Glomerular visceral epithelial cell (primary cell): ENCODE measurements around the gene PRKN.
"Not testable (repeated sequence)": the region's sequence is repeated elsewhere in the genome, so short reads cannot be mapped to it uniquely, and the experiment has no call there.

ENCODE experiments used
- DNase-seq: peaks from one replicate; pipeline ENCODE4 v3.0.0-alpha.2; 2016; ENCODE audit errors: extremely low spot score

The PRKN gene

DNA sequence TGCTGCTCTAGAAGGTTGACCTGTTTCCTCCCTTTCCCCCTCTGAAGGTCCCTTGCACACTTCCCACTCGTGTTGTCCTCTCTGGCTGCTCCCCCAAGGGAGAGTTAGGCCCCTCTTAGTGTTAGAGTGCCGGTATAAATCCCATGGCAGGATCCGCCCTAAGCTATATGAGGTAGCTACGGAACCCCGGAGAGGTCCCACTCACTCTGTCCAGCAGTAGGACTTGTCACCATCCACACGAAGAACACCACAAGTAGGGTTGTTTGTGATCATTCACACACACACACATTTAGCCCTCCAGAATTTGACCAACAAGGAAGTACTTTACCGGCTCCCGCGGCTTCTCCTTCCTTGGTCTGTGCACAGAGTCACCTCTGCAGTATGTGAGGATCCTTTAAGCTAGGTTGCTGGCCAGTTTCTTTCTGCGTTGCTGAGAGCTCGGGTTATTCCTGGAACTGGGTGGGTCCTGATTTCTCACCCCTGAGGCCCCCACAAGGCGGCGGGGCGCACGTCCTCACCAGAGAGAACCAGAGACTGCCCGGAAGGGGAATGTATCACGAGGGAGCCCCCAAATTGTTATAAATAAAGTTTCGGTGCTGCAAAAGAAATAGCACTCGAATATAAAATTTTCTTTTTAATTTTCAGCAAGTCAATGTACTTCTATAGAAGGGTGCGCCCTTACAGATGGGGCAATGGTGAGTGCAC, 1412.9 kb downstream of the PRKN start:
- DNase-seq: not testable (repeated sequence)

DNA sequence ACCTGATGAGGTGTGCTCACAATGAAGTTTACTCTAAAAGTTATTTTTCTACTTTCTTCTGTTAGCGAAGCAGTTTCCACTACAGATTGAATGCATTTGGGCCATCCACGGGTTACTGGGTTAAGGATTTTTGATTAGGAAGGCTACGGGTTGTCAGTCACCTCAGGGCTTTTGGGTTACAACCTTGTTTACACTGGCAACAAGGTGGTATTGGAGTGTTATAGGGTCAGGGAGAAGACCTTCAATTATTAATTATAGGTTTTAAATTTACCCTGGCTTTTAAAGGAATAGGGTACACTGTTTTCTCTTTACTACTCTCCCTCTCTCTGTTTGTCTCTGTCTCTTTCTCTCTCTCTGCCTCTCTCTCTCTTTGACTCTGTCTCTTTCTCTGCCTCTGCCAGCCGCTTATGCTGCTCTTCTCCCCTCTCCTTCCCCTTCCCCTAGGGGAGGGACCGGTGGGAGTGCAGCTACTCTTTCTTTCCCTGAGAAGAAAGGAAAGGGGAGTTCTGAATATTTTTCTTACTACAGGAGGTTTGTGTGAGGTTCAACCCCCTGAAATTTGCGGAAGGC, 1413.5 kb downstream of the PRKN start:
- DNase-seq: no peak

DNA sequence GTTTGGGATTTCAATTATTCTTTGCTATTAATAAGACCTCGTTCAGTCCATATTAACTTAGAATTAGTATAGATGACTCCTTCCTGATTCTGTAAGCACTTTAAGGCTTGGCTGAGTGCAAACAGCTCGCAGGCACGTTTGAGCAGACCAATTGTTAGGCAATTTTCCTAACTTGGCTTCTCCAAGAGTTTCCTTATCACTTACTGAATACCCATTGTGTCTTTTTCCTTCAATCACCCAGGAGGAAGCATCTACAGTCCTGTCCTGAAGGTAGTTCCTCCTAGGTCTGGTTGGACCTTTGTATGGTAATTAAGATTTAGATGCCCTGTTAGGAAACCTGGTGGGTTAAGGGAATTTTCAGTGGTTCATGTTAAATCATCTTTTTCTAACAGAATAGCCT, 1414.1 kb downstream of the PRKN start:
- not testable (repeated sequence) for DNase-seq

DNA sequence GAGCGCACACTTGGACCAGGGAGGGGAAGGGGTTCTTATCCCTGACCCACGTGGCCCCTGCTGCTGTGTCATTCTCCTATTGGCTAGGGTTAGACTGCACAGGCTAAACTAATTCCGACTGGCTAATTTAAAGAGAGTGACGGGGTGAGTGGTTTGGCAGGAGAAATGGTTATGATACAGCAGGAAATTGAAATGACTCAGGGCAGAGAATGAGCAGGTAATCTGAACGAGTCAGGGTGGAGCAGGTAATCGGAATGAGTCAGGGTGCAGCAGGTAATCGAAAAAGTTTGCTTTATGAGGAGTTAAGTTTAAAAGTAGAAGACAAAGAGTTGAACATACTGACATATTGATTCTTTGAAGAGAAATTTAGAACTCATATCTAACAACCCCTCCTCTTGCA, 1417.8 kb downstream of the PRKN start:
- not testable (repeated sequence) for DNase-seq

DNA sequence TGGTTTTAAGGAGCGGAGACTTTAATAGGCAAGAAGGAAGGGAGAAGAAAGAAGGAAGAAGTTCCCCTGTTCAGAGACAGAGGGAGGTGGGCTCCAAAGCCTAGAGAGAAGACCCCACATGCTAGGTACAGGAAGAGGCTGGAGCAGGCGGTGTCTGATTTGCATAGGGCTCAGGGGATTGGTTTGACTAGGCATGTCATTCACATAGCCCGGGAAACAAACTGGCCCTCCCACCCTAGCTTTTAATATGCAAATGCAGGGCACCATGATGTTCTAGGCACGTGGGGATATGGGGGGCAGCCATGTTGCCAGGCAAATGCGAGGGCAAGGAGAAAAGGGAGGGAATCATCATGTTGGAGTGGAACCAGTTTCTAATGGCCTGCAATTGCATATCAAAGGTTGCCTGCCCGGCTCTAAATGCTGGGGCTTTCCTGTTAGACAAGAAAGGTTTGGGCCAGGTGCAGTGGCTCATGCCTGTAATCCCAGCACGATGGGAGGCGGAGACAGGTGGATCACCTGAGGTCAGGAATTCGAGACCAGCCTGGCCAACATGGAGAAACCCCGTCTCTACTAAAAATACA, 1419.4 kb downstream of the PRKN start:
- no peak for DNase-seq

DNA sequence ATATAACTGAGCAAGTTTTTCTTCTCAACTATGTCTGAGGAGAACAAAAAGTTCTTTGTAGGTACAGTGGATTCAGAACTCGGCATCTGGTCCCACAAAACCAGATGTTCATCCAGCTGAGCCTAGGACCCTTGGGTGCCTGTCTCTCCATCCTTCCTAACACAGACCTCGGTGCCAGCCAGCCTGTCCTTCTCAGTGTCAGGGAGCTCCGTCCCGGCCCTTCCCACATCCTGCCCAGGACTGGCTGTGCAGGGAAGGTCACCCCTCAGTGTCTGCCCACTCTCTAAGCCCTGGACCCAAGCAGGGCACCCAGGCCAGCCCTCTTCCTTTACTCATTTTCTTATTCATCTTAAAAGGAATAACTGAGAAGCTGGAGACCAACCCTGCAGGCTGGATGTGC, 1421.7 kb downstream of the PRKN start:
- DNase-seq: no peak

DNA sequence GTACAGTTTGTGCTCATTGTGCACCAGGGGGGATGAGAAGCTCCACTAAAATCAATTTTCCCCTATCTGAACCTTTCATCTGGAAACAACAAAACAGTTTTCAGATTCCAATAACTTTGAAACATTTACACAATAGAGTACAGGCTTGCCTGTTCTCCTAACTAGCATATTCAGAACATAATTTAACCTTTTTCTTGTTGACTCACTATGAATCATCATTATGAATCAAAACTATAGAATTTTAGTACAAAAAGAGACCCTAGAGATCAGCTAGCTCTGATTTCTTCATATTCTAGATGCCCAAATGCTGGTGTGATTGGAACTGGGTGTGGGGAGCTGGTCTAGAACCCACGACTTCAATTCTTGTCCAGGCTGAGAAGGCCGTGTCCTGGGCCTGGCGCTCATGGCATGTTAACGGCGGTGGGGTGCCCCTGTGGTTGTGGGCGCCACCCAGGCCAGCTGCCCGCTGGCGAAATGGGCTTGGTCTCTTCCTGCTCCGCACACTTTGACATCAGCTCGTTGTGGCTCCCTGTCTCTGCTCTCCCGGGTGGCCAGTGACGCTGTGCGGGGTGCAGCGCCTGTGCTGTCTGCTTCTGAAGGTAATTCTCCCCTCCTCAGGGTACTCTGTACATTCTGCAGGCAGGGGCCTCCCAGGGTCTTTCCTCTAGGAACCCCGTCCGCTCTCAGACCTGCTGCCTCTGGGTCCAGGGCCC, 1423.8 kb downstream of the PRKN start:
- DNase-seq: no peak

DNA sequence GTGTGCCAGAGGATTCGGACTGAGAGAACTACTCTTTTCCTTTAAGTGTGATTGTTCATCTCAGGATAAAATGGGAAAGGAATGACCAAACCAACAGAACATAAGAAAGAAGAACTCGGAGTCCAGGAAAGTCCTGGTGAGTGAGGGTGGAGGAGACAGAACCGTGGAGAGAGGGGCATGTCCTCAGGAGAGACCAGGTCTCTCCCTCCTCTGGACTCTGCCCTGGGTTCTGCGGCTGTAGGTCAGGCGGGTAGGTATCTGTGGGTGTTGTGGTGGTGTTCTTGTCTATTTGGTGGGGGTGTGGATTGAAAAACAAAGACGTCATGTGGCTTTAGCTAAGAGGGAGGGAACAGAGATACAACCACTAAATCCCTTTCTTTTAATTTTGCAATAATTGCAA, 1424.6 kb downstream of the PRKN start:
- no peak for DNase-seq

DNA sequence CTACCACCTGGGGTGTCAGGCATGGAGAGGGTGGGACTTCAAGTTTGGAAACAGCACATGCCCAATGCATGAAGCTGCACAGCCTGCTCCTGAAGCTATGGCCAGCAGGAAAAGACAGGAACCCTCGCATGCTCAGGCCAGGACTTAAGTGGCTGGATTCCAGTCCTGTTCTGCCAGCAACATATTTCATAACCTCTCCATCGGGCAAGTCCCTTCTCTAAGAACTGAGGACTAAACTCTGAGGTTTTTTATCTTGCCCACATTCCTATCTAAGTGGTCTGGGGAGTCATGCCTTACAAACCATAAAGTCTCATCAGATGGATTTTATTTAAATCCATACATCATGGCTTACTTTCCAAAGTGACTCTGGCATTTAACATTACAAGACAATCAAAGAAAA, 1426.2 kb downstream of the PRKN start:
- peak; percentile 61 for DNase-seq

DNA sequence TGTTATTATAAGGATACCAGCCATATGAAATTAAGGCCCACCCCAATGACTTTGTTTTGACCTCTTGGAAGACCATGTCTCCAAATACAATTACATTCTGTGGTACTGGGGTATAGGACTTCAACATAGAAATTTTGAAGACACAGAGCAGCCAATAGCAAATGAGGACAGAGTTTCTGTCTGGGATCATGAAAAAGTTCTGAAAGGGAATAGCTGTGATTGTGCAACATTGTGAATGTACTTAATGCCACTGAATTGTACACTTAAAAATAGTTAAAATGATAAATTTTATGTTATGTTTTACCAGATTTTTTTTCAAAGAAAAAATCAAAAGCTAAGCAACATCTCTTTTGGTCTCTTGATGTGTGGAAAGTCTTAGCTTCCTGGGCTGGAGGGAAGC, 1426.7 kb downstream of the PRKN start:
- DNase-seq: no peak

DNA sequence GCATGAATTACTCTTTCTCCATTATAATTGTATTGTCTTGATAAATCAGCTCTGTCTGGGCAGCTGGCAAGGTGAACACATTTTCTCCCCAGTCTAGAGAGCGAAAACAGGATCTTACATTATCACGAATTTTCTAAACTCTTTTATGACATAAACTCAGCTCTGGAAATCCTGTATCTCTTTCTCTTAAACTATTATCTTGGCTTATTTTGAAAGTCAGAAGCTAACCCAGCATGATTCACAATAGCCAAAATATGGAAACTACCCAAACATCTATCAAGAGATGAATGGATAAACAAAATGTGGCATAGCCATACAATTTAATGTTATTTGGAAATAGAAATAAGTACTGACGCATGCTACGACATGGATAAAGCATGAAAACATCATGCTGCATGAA, 1427.8 kb downstream of the PRKN start:
- no peak for DNase-seq
